ENCODE data around the gene LAMA4.

LAMA4 gene

DNA sequence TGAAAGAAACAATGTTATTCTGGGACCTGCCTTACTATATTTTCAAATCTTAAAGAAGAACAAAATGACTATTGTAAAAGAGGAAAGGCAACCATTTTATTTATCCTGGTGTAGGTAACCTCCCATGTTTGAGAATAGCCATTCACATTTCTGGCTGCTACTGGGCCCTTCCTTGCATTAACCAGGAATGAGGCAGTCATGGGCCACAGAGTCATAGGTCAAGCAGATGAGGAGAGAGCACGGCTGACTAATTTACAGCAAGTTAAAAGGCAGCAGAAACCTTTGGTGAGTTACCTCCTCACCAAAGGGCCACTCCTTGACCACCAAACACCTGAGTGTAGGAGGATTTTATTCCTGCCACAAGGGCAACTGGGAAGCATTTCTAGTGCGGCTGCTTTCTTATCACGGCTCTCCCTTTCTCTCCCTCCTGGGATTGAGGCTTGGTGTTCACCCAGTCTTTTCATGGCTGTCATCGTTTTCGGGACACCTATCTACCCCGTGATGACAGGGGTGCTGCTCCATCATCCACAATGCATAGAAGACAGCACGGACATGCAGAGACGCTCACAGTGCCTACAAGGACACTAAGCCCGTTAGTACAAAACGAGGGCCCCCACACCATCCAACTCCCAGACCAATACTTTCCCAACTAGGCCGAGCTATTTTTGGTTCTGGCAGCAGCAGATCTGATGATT, 4.4 kb upstream of the LAMA4 start:
- Histone ChIP-seq H4K12ac (ENCODE audit: low read depth, low read length) (no peak overlapping the region), H3K27ac (ENCODE audit: low read depth, low read length) (no peak overlapping the region), H3K4me1 (ENCODE audit: control insufficient read depth in 1 of 2, insufficient read depth in 2 of 2, low read length in 2 of 2) (peaks cover under 1 to 8% of the 10 kb centered on the region in 2 experiments), H3K79me2 (ENCODE audit: control insufficient read depth, insufficient read depth, low read length, poor library complexity) (no peaks in the 10 kb centered on the region), H2AK5ac (ENCODE audit: low read length) (no peak overlapping the region), H3K4me2 (ENCODE audit: low read length) (no peak overlapping the region), H2BK5ac (ENCODE audit: low read depth, low read length, poor library complexity) (no peak overlapping the region), H3K9me3 (ENCODE audit: insufficient read depth, low read depth, low read length) (no peaks in the 10 kb centered on the region), H2AFZ (ENCODE audit: insufficient read depth, low read length, poor library complexity) (no peak overlapping the region), H2BK120ac (ENCODE audit: insufficient read depth, low read length, poor library complexity) (no peak overlapping the region), H2BK12ac (ENCODE audit: low read length) (no peak overlapping the region), H3K9ac (ENCODE audit: low read length) (no peak overlapping the region), H3K27me3 (ENCODE audit: insufficient read depth, low read length) (peaks cover 7% of the 10 kb centered on the region), H3K4me3 (ENCODE audit: low read depth, low read length) (no peak overlapping the region), H3K79me1 (ENCODE audit: low read length) (no peaks in the 10 kb centered on the region), H3K18ac (ENCODE audit: low read length) (no peak overlapping the region), H4K91ac (ENCODE audit: low read depth, low read length) (no peak overlapping the region), H3K4ac (ENCODE audit: low read depth, low read length) (no peak overlapping the region), H4K8ac (ENCODE audit: low read depth, low read length) (no peak overlapping the region), H3K36me3 (ENCODE audit: control insufficient read depth in 1 of 2, insufficient read depth in 2 of 2, low read length in 2 of 2) (no peaks in the 10 kb centered on the region), H3K14ac (ENCODE audit: low read length) (no peak overlapping the region), H3K23ac (ENCODE audit: low read length) (no peak overlapping the region)
- no peak for DNase-seq
- no CpG with 5 or more reads among the region's 11 CpGs for WGBS (ENCODE audit: extremely low coverage, insufficient coverage, insufficient read length)

DNA sequence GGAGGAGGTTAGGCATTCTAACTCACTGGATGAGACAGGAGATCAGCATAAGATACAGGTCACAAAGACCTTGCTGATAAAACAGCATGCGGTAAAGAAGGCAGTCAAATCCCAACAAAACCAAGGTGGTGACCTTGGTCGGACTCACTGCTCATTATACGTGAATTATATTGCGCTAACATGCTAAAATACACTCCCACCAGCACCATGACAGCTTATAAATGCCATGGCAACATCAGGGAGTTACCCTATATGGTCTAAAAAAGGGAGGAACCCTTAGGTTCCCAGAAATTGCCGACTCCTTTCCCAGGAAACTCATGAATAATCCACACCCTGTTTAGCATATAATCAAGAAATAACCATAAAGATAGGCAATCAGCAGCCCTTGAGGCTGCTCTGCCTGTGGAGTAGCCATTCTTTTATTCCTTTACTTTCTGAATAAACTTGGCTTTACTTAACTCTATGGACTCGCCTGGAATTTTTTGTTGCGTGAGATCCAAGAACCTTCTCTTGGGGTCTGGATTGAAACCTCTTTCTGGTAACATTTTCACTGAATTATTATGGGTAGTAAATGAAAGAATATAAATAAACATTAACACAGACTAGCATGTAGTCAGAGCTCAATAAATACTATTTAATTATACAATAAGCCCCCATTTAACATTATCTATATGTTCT, 3.0 kb upstream of the LAMA4 start:
- Histone ChIP-seq H3K79me2 (ENCODE audit: control insufficient read depth, insufficient read depth, low read length, poor library complexity) (no peaks in the 10 kb centered on the region), H3K27ac (ENCODE audit: low read depth, low read length) (no peak overlapping the region), H2BK120ac (ENCODE audit: insufficient read depth, low read length, poor library complexity) (no peak overlapping the region), H3K27me3 (ENCODE audit: insufficient read depth, low read length) (peaks cover 12% of the 10 kb centered on the region), H3K4ac (ENCODE audit: low read depth, low read length) (no peak overlapping the region), H4K91ac (ENCODE audit: low read depth, low read length) (no peak overlapping the region), H4K12ac (ENCODE audit: low read depth, low read length) (no peak overlapping the region), H2BK5ac (ENCODE audit: low read depth, low read length, poor library complexity) (no peak overlapping the region), H2AFZ (ENCODE audit: insufficient read depth, low read length, poor library complexity) (no peak overlapping the region), H3K36me3 (ENCODE audit: control insufficient read depth in 1 of 2, insufficient read depth in 2 of 2, low read length in 2 of 2) (no peaks in the 10 kb centered on the region), H3K4me1 (ENCODE audit: control insufficient read depth in 1 of 2, insufficient read depth in 2 of 2, low read length in 2 of 2) (peaks cover 3 to 14% of the 10 kb centered on the region in 2 experiments), H2AK5ac (ENCODE audit: low read length) (no peak overlapping the region), H3K4me3 (ENCODE audit: low read depth, low read length) (no peak overlapping the region), H3K9ac (ENCODE audit: low read length) (no peak overlapping the region), H4K8ac (ENCODE audit: low read depth, low read length) (no peak overlapping the region), H3K18ac (ENCODE audit: low read length) (no peak overlapping the region), H3K23ac (ENCODE audit: low read length) (no peak overlapping the region), H2BK12ac (ENCODE audit: low read length) (no peak overlapping the region), H3K9me3 (ENCODE audit: insufficient read depth, low read depth, low read length) (no peaks in the 10 kb centered on the region), H3K14ac (ENCODE audit: low read length) (no peak overlapping the region), H3K79me1 (ENCODE audit: low read length) (no peaks in the 10 kb centered on the region), H3K4me2 (ENCODE audit: low read length) (no peak overlapping the region)
- no peak for DNase-seq
- no CpG with 5 or more reads among the region's 7 CpGs for WGBS (ENCODE audit: extremely low coverage, insufficient coverage, insufficient read length)

DNA sequence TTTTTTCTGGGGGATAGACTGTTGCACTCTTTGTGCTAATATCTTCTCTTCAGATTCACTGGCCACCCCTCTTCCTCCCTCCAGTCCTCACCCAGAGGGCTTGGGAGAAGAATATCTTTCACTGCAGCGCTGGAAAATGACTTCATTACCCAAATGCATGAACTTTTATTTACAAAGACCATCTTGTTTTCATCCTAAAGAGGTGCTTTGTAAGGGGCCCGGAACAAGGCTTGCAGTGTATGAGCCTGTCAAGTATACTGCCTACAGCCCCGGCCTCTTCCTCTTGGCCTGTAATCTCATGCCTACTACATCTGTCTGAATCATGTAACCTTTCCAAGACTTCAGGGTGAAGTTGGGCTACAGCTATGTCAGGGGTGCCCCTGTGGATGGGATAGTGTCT, 554 bp upstream of the LAMA4 start:
- Histone ChIP-seq H3K23ac (ENCODE audit: low read length) (no peak overlapping the region), H3K36me3 (ENCODE audit: control insufficient read depth in 1 of 2, insufficient read depth in 2 of 2, low read length in 2 of 2) (no peaks in the 10 kb centered on the region), H4K12ac (ENCODE audit: low read depth, low read length) (no peak overlapping the region), H4K8ac (ENCODE audit: low read depth, low read length) (no peak overlapping the region), H2BK120ac (ENCODE audit: insufficient read depth, low read length, poor library complexity) (no peak overlapping the region), H3K79me1 (ENCODE audit: low read length) (no peaks in the 10 kb centered on the region), H2BK5ac (ENCODE audit: low read depth, low read length, poor library complexity) (no peak overlapping the region), H3K79me2 (ENCODE audit: control insufficient read depth, insufficient read depth, low read length, poor library complexity) (no peaks in the 10 kb centered on the region), H3K27ac (ENCODE audit: low read depth, low read length) (no peak overlapping the region), H3K9me3 (ENCODE audit: insufficient read depth, low read depth, low read length) (no peaks in the 10 kb centered on the region), H3K14ac (ENCODE audit: low read length) (no peak overlapping the region), H3K27me3 (ENCODE audit: insufficient read depth, low read length) (peaks cover 12% of the 10 kb centered on the region), H2AFZ (ENCODE audit: insufficient read depth, low read length, poor library complexity) (no peak overlapping the region), H3K9ac (ENCODE audit: low read length) (no peak overlapping the region), H3K4ac (ENCODE audit: low read depth, low read length) (no peak overlapping the region), H4K91ac (ENCODE audit: low read depth, low read length) (no peak overlapping the region), H3K4me3 (ENCODE audit: low read depth, low read length) (no peak overlapping the region), H3K4me1 (ENCODE audit: control insufficient read depth in 1 of 2, insufficient read depth in 2 of 2, low read length in 2 of 2) (peaks cover 3 to 14% of the 10 kb centered on the region in 2 experiments), H3K18ac (ENCODE audit: low read length) (no peak overlapping the region), H3K4me2 (ENCODE audit: low read length) (no peak overlapping the region), H2AK5ac (ENCODE audit: low read length) (no peak overlapping the region), H2BK12ac (ENCODE audit: low read length) (no peak overlapping the region)
- no peak for DNase-seq
- WGBS (ENCODE audit: extremely low coverage, insufficient coverage, insufficient read length) = no CpG with 5 or more reads among the region's 3 CpGs

DNA sequence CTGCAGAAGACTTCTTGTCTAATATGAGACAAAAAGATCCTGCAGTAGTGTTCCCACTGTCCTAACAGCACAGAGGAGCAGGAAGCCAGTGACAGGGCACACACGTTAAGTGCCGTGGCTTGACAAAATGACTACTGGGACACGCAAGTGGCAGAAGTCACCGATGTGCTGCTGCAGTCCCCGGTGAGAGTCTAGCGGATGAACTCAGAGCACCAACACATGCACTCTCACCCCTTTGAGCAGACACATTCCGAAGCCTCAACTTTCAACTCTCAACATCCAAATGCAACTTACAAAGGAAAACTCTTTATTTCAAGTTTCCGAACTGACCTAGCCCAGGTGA, 898 bp downstream of the LAMA4 start:
- no peak overlapping the region for H3K14ac ChIP-seq (ENCODE audit: low read length)
- H3K27me3 ChIP-seq (ENCODE audit: insufficient read depth, low read length) = peaks cover 12% of the 10 kb centered on the region
- no peak overlapping the region for H4K12ac ChIP-seq (ENCODE audit: low read depth, low read length)
- no peaks in the 10 kb centered on the region for H3K79me1 ChIP-seq (ENCODE audit: low read length)
- H3K4me2 ChIP-seq (ENCODE audit: low read length) = peak overlapping the region; percentile 88
- H4K91ac ChIP-seq (ENCODE audit: low read depth, low read length) = no peak overlapping the region
- no peaks in the 10 kb centered on the region for H3K9me3 ChIP-seq (ENCODE audit: insufficient read depth, low read depth, low read length)
- H3K23ac ChIP-seq (ENCODE audit: low read length) = no peak overlapping the region
- no CpG with 5 or more reads among the region's 8 CpGs for WGBS (ENCODE audit: extremely low coverage, insufficient coverage, insufficient read length)
- no peak overlapping the region for H2BK120ac ChIP-seq (ENCODE audit: insufficient read depth, low read length, poor library complexity)
- H3K4me3 ChIP-seq (ENCODE audit: low read depth, low read length) = no peak overlapping the region
- H3K9ac ChIP-seq (ENCODE audit: low read length) = no peak overlapping the region
- no peak overlapping the region for H3K27ac ChIP-seq (ENCODE audit: low read depth, low read length)
- no peak overlapping the region for H2BK5ac ChIP-seq (ENCODE audit: low read depth, low read length, poor library complexity)
- no peak overlapping the region for H3K4ac ChIP-seq (ENCODE audit: low read depth, low read length)
- no peak overlapping the region for H2AFZ ChIP-seq (ENCODE audit: insufficient read depth, low read length, poor library complexity)
- no peaks in the 10 kb centered on the region for H3K36me3 ChIP-seq (ENCODE audit: control insufficient read depth in 1 of 2, insufficient read depth in 2 of 2, low read length in 2 of 2)
- H2BK12ac ChIP-seq (ENCODE audit: low read length) = no peak overlapping the region
- no peak overlapping the region for H2AK5ac ChIP-seq (ENCODE audit: low read length)
- H4K8ac ChIP-seq (ENCODE audit: low read depth, low read length) = no peak overlapping the region
- H3K4me1 ChIP-seq (ENCODE audit: control insufficient read depth in 1 of 2, insufficient read depth in 2 of 2, low read length in 2 of 2) = peaks cover 3 to 10% of the 10 kb centered on the region in 2 experiments
- no peaks in the 10 kb centered on the region for H3K79me2 ChIP-seq (ENCODE audit: control insufficient read depth, insufficient read depth, low read length, poor library complexity)
- H3K18ac ChIP-seq (ENCODE audit: low read length) = no peak overlapping the region
- peak in 1 of 2 donors; percentile 5 for DNase-seq
